Hepatocyte (in vitro differentiated cells): ENCODE results near the gene IL10RA.

ENCODE experiments used
- CTCF ChIP-seq: fragments of 200-600 bp; sonication (generic); IDR thresholded peaks from 2 replicates; pipeline ENCODE4 v1.5.1; 2016; ENCODE audit warnings: antibody characterized with exemption, mild to moderate bottlenecking; ENCODE audit not compliant: poor library complexity
- EZH2 ChIP-seq: fragments of 200-600 bp; sonication (generic); IDR thresholded peaks from 2 replicates; pipeline ENCODE4 v1.6.1; 2016; ENCODE audit warnings: antibody characterized with exemption, mild to moderate bottlenecking, borderline replicate concordance
- EZH2phosphoT487 ChIP-seq: fragments of 200-600 bp; sonication (generic); IDR thresholded peaks from one replicate; pipeline ENCODE4 v1.6.1; 2018; ENCODE audit warnings: antibody characterized with exemption, mild to moderate bottlenecking, low read depth, moderate library complexity; ENCODE audit not compliant: unreplicated experiment, severe bottlenecking

GRCh38 chr11:117989351-117990102 is 3.3 kb downstream of the IL10RA start:
- TF ChIP-seq CTCF = no peak
- no peak for TF ChIP-seq EZH2
- TF ChIP-seq EZH2phosphoT487 = no peak
